Upper lobe of left lung (tissue), 6 donors: ENCODE data around the gene GCAT. TPM values are rescaled to one million over a fixed set of nuclear protein-coding genes. Genes with fewer than 3 reads are reported as not detected.

ENCODE experiments used
- ATAC-seq, 2 donors: fragments of 200-7000 bp; cut with Tn5 transposase; one replicate each; pipeline ENCODE4 v1.9.1; 2022; ENCODE audit warnings: mild to moderate bottlenecking in 2 of 2, moderate library complexity in 2 of 2; ENCODE audit not compliant: low FRiP score in 2 of 2
- DNase-seq, 2 donors: peaks; one replicate each; pipeline ENCODE4 v3.0.0-alpha.2; 2019 to 2020
- H3K27ac ChIP-seq, 4 donors: fragments of 200-600 bp; sonication (generic); one replicate each; pipeline ENCODE4 v1.5.1; 2016 to 2019
- H3K27me3 ChIP-seq, 4 donors: fragments of 200-600 bp; sonication (generic); one replicate each; pipeline ENCODE4 v1.5.1; 2017 to 2019
- H3K36me3 ChIP-seq, 4 donors: fragments of 200-600 bp; sonication (generic); one replicate each; pipeline ENCODE4 v1.5.1; 2016 to 2019
- H3K4me1 ChIP-seq, 4 donors: fragments of 200-600 bp; sonication (generic); one replicate each; pipeline ENCODE4 v1.5.1; 2018 to 2019
- H3K4me3 ChIP-seq, 4 donors: fragments of 200-600 bp; sonication (generic); one replicate each; pipeline ENCODE4 v1.5.1; 2017 to 2019; ENCODE audit warnings: mild to moderate bottlenecking in 2 of 4, moderate library complexity in 1 of 4
- H3K9me3 ChIP-seq, 4 donors: fragments of 200-600 bp; sonication (generic); one replicate each; pipeline ENCODE4 v1.5.1; 2018 to 2019
- CTCF ChIP-seq, 6 experiments: fragments of 450-650 bp in 4 of 6; fragments of 200-600 bp in 2 of 6; sonication (generic) in 2 of 6; IDR thresholded peaks; one replicate each; pipeline ENCODE4 v1.5.1; 2016 to 2019; ENCODE audit warnings: antibody characterized with exemption in 6 of 6
- EP300 ChIP-seq, 4 donors: sonication (generic); formaldehyde crosslinking; IDR thresholded peaks; one replicate each; pipeline ENCODE4 v1.5.1; 2017; ENCODE audit warnings: antibody characterized with exemption in 4 of 4, control low read depth in 2 of 4
- POLR2A ChIP-seq, 4 donors: fragments of 450-650 bp; IDR thresholded peaks; one replicate each; pipeline ENCODE4 v1.5.1; 2016 to 2017; ENCODE audit warnings: antibody characterized with exemption in 4 of 4, mild to moderate bottlenecking in 2 of 4
- POLR2AphosphoS5 ChIP-seq, 2 donors: sonication (generic); formaldehyde crosslinking; IDR thresholded peaks; one replicate each; pipeline ENCODE4 v1.5.1; 2017; ENCODE audit warnings: antibody characterized with exemption in 2 of 2
- WGBS, 2 donors: methylation state at CpG; one replicate each; pipeline ENCODE4 v1.1.5; 2017 to 2018; 5-methylcytosine and 5-hydroxymethylcytosine counted together
- total RNA-seq, 6 donors: library from RNA; depleted of rRNA in 4 of 6; stranded (reverse); fragments of >200 nt in 4 of 6; gene quantifications; one replicate each; pipeline versions ENCODE4 v1.1.0 to v1.2.1, GENCODE V29; 2016 to 2021
- donor health status: DM: no; HTN: no; CAD: no; lungs with moderate emphysema.
- donor health status: DM: no; HTN: yes; CAD: no; lungs with severe emphysema.

Gene GCAT
- total RNA-seq, 6 donors from 2014 or later = 2.7 to 16.7 (median 7.5) TPM

GRCh38 chr22:37812869-37813678, 5.3 kb downstream of the GCAT start:
- WGBS, 2 donors = 91 to 92% methylated on average over 19 to 27 of the region's 27 CpGs
- no peak for DNase-seq
- no peaks in the 10 kb centered on the region for H3K27me3 ChIP-seq
- TF ChIP-seq POLR2AphosphoS5 (IDR thresholded peaks at IDR 0.05) (no peak), CTCF (IDR thresholded peaks at IDR 0.05) (no peak), POLR2A (IDR thresholded peaks at IDR 0.05) (no peak), EP300 (IDR thresholded peaks at IDR 0.05) (no peak)
- no peaks in the 10 kb centered on the region for H3K9me3 ChIP-seq
- H3K4me3 ChIP-seq = no peak overlapping the region
- peaks cover 13 to 18% (median 15%) of the 10 kb centered on the region in 4 donors for H3K4me1 ChIP-seq
- no peaks in the 10 kb centered on the region for H3K36me3 ChIP-seq
- H3K27ac ChIP-seq = no peak overlapping the region
- ATAC-seq = no peak

GRCh38 chr22:37815593-37815992, 7.9 kb downstream of the GCAT start:
- DNase-seq (no peak), ATAC-seq (no peak)
- Histone ChIP-seq H3K36me3 (no peaks in the 10 kb centered on the region), H3K4me1 (peaks cover 19 to 20% (median 20%) of the 10 kb centered on the region in 4 donors), H3K27ac (no peak overlapping the region), H3K27me3 (peaks cover 0 to 8% (median 5%) of the 10 kb centered on the region in 4 donors), H3K9me3 (no peaks in the 10 kb centered on the region), H3K4me3 (no peak overlapping the region)
- TF ChIP-seq CTCF (IDR thresholded peaks at IDR 0.05) = no peak
- TF ChIP-seq POLR2AphosphoS5 (IDR thresholded peaks at IDR 0.05) = no peak
- TF ChIP-seq EP300 (IDR thresholded peaks at IDR 0.05) = no peak
- no peak for TF ChIP-seq POLR2A (IDR thresholded peaks at IDR 0.05)
- 91 to 93% methylated on average over 12 of the region's 12 CpGs for WGBS, 2 donors

GRCh38 chr22:37816543-37817180, 8.9 kb downstream of the GCAT start:
- no peaks in the 10 kb centered on the region for H3K36me3 ChIP-seq
- H3K4me3 ChIP-seq = no peak overlapping the region
- peaks cover 0 to 8% (median 5%) of the 10 kb centered on the region in 4 donors for H3K27me3 ChIP-seq
- ATAC-seq (no peak), DNase-seq (no peak)
- H3K9me3 ChIP-seq = no peaks in the 10 kb centered on the region
- TF ChIP-seq POLR2A (IDR thresholded peaks at IDR 0.05) = no peak
- no peak for TF ChIP-seq CTCF (IDR thresholded peaks at IDR 0.05)
- no peak for TF ChIP-seq EP300 (IDR thresholded peaks at IDR 0.05)
- no peak for TF ChIP-seq POLR2AphosphoS5 (IDR thresholded peaks at IDR 0.05)
- no peak overlapping the region for H3K27ac ChIP-seq
- H3K4me1 ChIP-seq = peaks cover 19 to 20% (median 20%) of the 10 kb centered on the region in 4 donors
- 90 to 95% methylated on average over 22 to 23 of the region's 23 CpGs for WGBS, 2 donors

- TF ChIP-seq POLR2AphosphoS5 (IDR thresholded peaks at IDR 0.05) (no peak), POLR2A (IDR thresholded peaks at IDR 0.05) (no peak), CTCF (IDR thresholded peaks at IDR 0.05) (peak; percentile 92 to 97 (median 95)), EP300 (IDR thresholded peaks at IDR 0.05) (no peak)
- ATAC-seq = peak; percentile 92 to 95
- Histone ChIP-seq H3K36me3 (no peaks in the 10 kb centered on the region), H3K27me3 (peaks cover 0 to 10% (median 6%) of the 10 kb centered on the region in 4 donors), H3K4me3 (peak overlapping the region in 3 of 4 donors; percentile 19 to 48 (median 48)), H3K9me3 (no peaks in the 10 kb centered on the region), H3K4me1 (peaks cover 19 to 20% (median 20%) of the 10 kb centered on the region in 4 donors), H3K27ac (peak overlapping the region in 1 of 4 donors; percentile 1)
- peak; percentile 76 to 95 for DNase-seq
- 3 to 9% methylated on average over 4 to 29 of the region's 29 CpGs for WGBS, 2 donors
These were observed 10.1 kb downstream of the GCAT start for GRCh38 chr22:37817705-37818408.
